GM12801 (cell line): ENCODE measurements around the gene CCDC197.

ENCODE experiments used
- TF ChIP-seq, protein P1 (sequence below): IDR thresholded peaks from one replicate; pipeline ENCODE4 v1.5.1; 2011; ENCODE audit warnings: control low read depth; ENCODE audit not compliant: insufficient read length; ENCODE audit errors: extremely low read depth

The CCDC197 gene

DNA sequence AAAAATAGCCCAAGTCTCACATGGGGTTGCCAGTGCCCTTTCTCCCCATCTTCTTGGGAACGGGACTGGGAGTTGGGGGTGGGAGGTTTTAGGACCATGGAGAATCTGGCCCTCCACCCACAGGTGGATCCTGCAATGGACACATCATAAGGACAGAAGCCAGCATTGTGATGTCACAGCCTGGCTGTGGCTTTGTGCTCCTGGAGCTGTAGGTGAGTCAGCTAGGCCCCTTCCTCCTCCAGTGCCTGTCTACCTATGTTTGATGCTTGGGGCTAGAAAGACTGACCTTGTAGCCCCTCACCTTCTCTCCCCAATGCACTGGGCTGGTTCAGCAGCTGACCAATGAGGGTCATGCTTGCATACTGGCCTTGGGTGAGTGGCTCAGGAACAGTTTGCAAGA lies at the start of gene CCDC197:
Gene CCDC197 (plus strand): TSS at position 220 of the 400 bp plus-strand sequence. CDS start 831 bp downstream, outside the sequence.
- TF ChIP-seq, protein P1, sequence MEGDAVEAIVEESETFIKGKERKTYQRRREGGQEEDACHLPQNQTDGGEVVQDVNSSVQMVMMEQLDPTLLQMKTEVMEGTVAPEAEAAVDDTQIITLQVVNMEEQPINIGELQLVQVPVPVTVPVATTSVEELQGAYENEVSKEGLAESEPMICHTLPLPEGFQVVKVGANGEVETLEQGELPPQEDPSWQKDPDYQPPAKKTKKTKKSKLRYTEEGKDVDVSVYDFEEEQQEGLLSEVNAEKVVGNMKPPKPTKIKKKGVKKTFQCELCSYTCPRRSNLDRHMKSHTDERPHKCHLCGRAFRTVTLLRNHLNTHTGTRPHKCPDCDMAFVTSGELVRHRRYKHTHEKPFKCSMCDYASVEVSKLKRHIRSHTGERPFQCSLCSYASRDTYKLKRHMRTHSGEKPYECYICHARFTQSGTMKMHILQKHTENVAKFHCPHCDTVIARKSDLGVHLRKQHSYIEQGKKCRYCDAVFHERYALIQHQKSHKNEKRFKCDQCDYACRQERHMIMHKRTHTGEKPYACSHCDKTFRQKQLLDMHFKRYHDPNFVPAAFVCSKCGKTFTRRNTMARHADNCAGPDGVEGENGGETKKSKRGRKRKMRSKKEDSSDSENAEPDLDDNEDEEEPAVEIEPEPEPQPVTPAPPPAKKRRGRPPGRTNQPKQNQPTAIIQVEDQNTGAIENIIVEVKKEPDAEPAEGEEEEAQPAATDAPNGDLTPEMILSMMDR = no peak

DNA sequence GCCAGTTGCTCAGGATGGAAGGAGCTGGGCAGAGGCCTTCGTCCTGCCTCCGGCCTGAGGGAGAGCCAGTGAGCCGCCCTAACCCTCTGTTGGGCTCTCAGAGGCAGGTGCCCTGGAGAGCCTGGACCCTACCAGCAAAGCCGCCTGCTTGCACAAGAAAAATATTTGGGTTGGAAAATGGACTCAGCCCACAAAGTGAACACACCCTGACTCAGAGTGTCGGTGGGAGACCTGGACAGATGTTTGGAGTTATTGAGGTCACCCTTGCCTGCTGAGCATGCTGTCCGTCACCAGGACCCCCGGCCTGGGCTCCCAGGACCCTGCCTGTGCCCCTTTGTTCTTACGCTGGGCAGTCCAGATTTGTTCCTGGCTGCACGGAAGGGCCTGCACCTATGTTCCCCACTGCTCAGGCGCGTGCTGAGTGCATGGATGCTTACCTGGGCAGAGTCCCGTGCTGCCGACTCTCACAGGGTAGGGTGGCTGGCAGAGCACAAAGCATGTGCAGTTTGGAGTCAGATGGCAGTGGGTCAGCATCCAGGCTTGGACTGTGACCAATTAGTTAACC lies 47.5 kb upstream of the CCDC197 start:
- TF ChIP-seq, protein P1 = no peak

DNA sequence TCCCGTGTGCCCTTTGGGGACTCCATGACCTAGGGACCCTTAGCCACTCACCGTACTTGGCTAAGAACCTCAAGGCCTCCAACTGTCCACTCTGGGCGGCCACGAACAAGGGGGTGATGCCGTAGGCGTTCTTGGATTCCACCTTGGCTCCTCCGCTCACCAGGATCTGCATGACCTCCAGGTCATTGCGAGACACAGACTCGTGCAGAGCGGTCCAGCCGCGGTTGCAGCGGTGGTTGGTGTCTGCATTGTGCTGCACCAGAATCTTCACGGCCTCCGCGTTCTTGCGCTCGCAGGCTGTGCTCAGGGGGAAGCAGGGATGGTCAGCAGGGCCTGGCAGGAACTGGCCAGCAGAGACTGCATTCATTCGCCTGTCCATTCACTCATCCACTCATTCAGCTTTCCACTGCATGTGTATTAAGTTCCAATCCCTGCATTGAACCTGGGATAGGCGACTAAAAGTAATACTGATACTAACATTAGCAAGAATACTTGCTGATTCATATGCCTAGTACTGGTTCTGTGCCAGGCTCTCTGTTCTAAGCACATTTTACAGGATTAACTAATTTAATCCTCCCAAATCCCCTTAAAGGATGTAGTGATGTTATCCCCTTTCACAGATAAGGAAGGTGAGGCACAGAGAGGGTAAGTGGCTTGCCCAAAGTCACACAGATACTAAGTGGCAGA lies 46.0 kb upstream of the CCDC197 start:
- TF ChIP-seq, protein P1 = no peak

DNA sequence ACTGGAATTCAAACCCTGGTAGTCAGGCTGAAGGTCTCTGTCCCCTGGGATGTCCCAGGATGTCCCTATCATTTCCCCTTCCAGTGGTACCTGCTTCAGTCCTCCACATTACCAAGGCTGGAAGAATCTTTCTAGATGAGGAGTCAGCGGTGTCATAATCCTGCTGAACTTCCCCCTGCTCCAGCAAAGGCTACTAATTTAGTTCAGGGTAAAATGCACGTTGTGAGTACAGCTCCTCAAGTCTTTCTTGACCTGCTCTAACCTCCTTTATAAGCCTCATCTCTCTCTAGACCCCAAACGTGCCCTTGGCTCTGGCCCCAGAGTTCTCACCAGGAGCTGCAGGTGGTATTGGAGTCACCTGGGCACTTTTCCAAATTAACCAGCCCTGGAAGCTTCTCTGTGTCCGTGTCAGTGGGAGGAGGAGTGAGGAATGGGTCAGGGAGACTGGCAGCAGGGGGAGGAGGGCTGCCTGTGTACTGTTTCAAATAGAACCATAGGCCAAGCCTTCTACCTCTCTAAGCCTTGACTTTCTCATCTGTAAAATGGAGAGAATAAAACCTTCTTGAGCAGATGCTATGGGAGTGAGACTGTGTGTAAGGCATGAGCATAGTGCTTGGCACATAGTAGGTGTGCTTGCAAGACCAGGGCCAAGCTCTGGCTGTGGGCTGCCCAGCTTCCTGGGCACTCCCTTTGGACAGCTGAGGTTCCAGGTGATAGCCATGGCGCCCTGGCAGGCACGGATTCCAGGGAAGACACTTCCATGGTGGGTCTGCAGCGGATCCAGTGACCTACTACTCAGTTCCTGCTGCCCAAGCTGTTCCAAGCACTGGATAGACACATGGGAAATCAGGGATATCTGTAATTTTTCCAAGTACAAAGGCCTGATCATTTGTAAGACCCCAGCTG lies 45.2 kb upstream of the CCDC197 start:
- TF ChIP-seq, protein P1 = no peak

DNA sequence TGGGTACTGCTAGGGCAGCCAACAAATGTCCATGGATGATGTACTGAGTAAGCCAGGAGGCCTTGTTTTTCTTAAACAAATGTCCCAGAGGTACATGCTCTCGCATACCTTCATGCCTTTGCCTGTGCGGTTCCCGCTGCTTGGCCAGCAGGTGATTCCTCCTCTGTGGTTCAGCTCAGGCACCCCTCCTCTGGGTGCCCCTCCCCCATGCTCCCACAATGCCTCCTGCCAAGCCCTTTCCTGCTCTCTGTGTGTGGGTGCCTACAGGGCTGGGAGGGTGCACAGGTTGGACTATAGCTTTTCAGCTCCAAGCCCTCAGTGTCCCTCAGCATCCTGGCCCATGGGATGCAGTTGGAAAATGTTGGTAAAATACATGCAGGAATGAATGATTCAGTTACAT lies 44.3 kb upstream of the CCDC197 start:
- TF ChIP-seq, protein P1 = no peak

DNA sequence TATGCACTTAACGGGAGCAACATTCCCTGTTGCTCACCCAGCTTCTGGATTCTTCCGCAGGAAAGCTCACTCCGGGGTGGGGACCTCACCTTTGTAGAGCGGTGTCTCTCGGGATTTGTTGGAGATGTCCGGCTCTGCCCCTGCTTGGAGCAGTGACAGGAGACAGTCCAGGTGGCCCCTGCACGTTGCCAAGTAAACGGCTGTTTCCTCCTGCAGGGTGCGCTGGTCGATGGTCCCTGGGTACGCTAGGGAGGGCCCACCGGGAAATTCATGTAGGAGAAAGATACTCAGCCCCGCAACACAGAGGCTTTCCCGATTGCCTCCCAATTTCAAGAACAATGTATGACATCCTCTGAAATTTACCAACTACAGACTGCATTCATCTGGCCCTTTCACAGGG lies 43.8 kb upstream of the CCDC197 start:
- TF ChIP-seq, protein P1 = no peak
